ENCODE measurements around the gene PARP9.

DNA sequence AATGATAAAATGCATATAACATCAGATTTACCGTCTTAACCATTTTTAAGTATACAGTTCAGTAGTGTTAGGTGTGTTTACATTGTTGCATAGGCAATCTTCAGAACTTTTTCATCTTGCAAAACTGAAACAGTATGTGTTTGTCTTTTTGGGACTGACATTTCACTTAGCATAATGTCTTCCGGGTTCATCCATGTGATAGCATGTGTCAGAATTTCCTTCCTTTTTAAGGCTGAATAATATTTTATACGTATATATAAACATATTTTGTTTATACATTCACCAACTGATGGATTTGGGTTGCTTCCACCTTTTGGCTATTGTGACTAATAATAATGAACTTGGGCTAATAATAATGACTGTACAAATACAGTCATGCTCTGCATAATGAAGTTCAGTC lies 16.4 kb upstream of the PARP9 start:
- TF ChIP-seq, protein P1, sequence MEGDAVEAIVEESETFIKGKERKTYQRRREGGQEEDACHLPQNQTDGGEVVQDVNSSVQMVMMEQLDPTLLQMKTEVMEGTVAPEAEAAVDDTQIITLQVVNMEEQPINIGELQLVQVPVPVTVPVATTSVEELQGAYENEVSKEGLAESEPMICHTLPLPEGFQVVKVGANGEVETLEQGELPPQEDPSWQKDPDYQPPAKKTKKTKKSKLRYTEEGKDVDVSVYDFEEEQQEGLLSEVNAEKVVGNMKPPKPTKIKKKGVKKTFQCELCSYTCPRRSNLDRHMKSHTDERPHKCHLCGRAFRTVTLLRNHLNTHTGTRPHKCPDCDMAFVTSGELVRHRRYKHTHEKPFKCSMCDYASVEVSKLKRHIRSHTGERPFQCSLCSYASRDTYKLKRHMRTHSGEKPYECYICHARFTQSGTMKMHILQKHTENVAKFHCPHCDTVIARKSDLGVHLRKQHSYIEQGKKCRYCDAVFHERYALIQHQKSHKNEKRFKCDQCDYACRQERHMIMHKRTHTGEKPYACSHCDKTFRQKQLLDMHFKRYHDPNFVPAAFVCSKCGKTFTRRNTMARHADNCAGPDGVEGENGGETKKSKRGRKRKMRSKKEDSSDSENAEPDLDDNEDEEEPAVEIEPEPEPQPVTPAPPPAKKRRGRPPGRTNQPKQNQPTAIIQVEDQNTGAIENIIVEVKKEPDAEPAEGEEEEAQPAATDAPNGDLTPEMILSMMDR (IDR thresholded peaks at IDR 0.05; ENCODE audit: insufficient read depth, low read length): no peak
- TF ChIP-seq, protein P2, sequence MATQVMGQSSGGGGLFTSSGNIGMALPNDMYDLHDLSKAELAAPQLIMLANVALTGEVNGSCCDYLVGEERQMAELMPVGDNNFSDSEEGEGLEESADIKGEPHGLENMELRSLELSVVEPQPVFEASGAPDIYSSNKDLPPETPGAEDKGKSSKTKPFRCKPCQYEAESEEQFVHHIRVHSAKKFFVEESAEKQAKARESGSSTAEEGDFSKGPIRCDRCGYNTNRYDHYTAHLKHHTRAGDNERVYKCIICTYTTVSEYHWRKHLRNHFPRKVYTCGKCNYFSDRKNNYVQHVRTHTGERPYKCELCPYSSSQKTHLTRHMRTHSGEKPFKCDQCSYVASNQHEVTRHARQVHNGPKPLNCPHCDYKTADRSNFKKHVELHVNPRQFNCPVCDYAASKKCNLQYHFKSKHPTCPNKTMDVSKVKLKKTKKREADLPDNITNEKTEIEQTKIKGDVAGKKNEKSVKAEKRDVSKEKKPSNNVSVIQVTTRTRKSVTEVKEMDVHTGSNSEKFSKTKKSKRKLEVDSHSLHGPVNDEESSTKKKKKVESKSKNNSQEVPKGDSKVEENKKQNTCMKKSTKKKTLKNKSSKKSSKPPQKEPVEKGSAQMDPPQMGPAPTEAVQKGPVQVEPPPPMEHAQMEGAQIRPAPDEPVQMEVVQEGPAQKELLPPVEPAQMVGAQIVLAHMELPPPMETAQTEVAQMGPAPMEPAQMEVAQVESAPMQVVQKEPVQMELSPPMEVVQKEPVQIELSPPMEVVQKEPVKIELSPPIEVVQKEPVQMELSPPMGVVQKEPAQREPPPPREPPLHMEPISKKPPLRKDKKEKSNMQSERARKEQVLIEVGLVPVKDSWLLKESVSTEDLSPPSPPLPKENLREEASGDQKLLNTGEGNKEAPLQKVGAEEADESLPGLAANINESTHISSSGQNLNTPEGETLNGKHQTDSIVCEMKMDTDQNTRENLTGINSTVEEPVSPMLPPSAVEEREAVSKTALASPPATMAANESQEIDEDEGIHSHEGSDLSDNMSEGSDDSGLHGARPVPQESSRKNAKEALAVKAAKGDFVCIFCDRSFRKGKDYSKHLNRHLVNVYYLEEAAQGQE (IDR thresholded peaks at IDR 0.05; ENCODE audit: insufficient replicate concordance, low read depth): no peak
- no peak for TF ChIP-seq POLR2AphosphoS5 (IDR thresholded peaks at IDR 0.05; ENCODE audit: low read depth)
